Measurements from ENCODE around the gene HM13. TPM values are rescaled to one million over a fixed set of nuclear protein-coding genes. Genes with fewer than 3 reads are reported as not detected.

Gene HM13
- total RNA-seq, 1 donor from 2014 or later = 39.2 TPM

GRCh38 chr20:31560094-31560745 is 46.0 kb downstream of the HM13 start:
- intact Hi-C loops (cut with micrococcal nuclease) = no loop called here
- DNase-seq (peak; percentile 73), ATAC-seq (peak; percentile 35)

- ATAC-seq (no peak), DNase-seq (no peak)
- intact Hi-C loops (cut with micrococcal nuclease) = no loop called here
Observed at GRCh38 chr20:31560746-31561598, 46.7 kb downstream of the HM13 start.

- intact Hi-C loops (cut with micrococcal nuclease) = loop anchor here (2.0 kb wide), 1 partner anchor 51 kb away; no protein-coding TSS in a partner anchor
- DNase-seq = no peak
- no peak for ATAC-seq
Observed at GRCh38 chr20:31562241-31562640, 48.0 kb downstream of the HM13 start.

GRCh38 chr20:31564284-31564683 is 50.0 kb downstream of the HM13 start:
- ATAC-seq = no peak
- intact Hi-C loops (cut with micrococcal nuclease) = no loop called here

GRCh38 chr20:31565699-31566318 is 51.6 kb downstream of the HM13 start:
- DNase-seq (no peak), ATAC-seq (no peak)
- intact Hi-C loops (cut with micrococcal nuclease) = no loop called here

More at GRCh38 chr20:31564284-31564683, 50.0 kb downstream of the HM13 start:
- DNase-seq = no peak

GRCh38 chr20:31566319-31566657 is 52.0 kb downstream of the HM13 start:
- intact Hi-C loops (cut with micrococcal nuclease) = no loop called here
- DNase-seq (no peak), ATAC-seq (no peak)

GRCh38 chr20:31566658-31567379 is 52.6 kb downstream of the HM13 start:
- ATAC-seq = no peak
- intact Hi-C loops (cut with micrococcal nuclease) = no loop called here
- no peak for DNase-seq

GRCh38 chr20:31567380-31567720 is 53.1 kb downstream of the HM13 start:
- ATAC-seq (no peak), DNase-seq (no peak)
- intact Hi-C loops (cut with micrococcal nuclease) = no loop called here

- ATAC-seq (no peak), DNase-seq (no peak)
- intact Hi-C loops (cut with micrococcal nuclease) = no loop called here
Observed at GRCh38 chr20:31568041-31568731, 53.9 kb downstream of the HM13 start.

- no peak for DNase-seq
- intact Hi-C loops (cut with micrococcal nuclease) = no loop called here
- ATAC-seq = no peak
Observed at GRCh38 chr20:31568773-31569162, 54.5 kb downstream of the HM13 start.

GRCh38 chr20:31569163-31570020 is 55.1 kb downstream of the HM13 start:
- ATAC-seq = peak; percentile 6
- DNase-seq = peak; percentile 65
- intact Hi-C loops (cut with micrococcal nuclease) = no loop called here

GRCh38 chr20:31570021-31570463 is 55.8 kb downstream of the HM13 start:
- no peak for ATAC-seq
- no peak for DNase-seq
- intact Hi-C loops (cut with micrococcal nuclease) = no loop called here

- intact Hi-C loops (cut with micrococcal nuclease) = no loop called here
- no peak for ATAC-seq
- no peak for DNase-seq
Observed at GRCh38 chr20:31570735-31571617, 56.7 kb downstream of the HM13 start.

- DNase-seq (no peak), ATAC-seq (no peak)
- intact Hi-C loops (cut with micrococcal nuclease) = no loop called here
Observed at GRCh38 chr20:31572042-31572700, 57.9 kb downstream of the HM13 start.

- intact Hi-C loops (cut with micrococcal nuclease) = no loop called here
- DNase-seq (peak; percentile 94), ATAC-seq (peak; percentile 89)
Observed at GRCh38 chr20:31572701-31573554, 58.7 kb downstream of the HM13 start.
